ENCODE results near the gene INSYN2B.
"Not testable (repeated sequence)": the region's sequence is repeated elsewhere in the genome, so short reads cannot be mapped to it uniquely, and the experiment has no call there.

Gene INSYN2B

GRCh38 chr5:169970911-169971765, 9.2 kb downstream of the INSYN2B start:
- DNase-seq: no peak

DNA sequence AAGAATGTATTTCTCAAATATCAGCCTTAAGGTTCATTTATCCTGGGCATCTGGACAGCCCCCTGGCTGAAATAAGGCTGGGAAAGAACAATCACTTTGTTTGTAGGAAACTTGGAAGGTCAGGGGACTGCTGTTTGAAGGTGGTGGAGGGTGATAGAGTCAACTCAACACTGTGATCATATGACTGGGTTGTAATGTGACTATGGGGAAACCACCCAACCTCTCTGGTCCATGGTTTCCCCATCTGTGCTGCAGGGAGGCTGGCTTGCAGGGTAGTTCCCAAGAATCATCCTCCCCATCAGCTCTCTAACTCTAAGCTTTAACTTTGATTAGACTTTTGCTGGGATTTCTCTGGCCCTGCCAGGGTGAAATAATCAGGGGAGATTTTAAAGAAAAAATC, 10.0 kb downstream of the INSYN2B start:
- DNase-seq: no peak

- no peak for DNase-seq
These were observed 16.0 kb downstream of the INSYN2B start for GRCh38 chr5:169964246-169964645.

DNA sequence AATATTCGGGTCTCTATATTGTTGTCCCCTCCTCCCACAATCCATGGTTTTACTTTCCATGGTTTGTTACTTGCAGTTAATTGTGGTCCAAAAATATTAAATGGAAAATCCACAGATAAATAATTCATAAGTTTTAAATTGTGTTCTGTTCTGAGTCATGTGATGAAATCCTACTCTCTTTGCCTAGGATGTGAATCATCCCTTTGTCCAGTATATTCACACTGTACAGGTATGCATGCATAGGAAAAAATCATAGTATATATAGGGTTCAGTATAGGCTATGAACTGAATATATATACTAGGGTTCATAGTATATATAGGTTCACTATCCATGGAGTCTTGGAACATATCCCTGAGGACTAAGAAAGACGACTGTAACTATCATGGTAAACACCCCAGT, 19.6 kb downstream of the INSYN2B start:
- no peak for DNase-seq

- DNase-seq: no peak
These were observed 22.0 kb downstream of the INSYN2B start for GRCh38 chr5:169958278-169958677.

DNA sequence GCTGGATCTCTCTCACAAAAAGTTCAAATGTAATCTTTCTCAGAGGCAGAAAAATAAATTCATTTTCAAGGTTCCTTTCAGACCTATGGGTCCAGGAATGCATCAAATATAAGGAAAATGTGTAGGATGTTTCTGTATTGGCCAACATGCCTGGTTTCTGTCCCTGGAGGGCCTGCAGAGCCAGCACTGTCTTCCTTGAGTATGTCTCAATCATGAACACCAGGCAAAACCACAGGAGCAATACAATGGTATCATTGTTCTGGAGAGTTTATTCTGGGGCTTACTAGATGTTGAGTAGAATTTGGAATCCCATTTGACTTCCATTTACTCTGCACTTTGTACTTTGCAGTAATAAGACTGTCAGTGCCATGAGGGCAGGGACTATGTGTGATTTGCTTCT, 23.5 kb downstream of the INSYN2B start:
- DNase-seq: no peak

- no peak for DNase-seq
These were observed 24.2 kb downstream of the INSYN2B start for GRCh38 chr5:169956126-169956525.

- DNase-seq: no peak
These were observed 25.5 kb downstream of the INSYN2B start for GRCh38 chr5:169954786-169955185.

DNA sequence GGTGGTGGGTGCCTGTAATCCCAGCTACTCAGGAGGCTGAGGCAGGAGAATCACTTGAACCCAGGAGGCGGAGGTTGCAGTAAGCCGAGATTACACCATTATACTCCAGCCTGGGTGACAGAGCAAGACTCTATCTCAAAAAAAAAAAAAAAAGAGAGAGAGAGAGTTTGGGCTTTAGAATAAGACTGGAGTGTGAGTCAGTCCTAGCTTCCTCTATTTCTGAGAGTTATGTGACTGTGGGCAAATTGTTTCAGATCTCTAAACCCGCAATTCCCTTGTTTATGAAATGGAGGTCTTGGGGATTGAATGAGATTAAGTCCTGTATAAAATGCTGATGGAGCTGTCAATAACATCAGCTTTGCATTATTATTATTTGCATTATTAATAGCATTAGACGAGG, 27.1 kb downstream of the INSYN2B start:
- DNase-seq: not testable (repeated sequence)

DNA sequence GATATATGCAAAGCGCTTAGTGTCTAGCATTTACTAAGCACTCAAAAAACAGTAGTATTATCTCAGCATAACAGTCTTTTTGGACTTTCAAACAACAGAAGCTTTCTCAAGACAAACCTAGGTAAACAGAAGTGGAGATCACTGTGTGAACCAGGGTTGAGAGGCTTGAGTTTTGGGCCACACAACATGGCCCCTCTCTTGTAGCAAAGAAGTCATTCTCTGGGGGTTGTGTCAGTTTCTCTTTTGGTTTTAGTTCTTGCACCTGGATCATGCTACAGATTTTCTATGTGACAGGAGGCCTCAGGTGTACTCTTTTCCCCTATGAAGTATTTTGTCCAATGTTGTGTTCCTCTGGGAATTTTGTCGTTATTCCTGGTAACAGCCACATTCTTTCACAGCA, 30.0 kb downstream of the INSYN2B start:
- no peak for DNase-seq

- DNase-seq: no peak
These were observed 33.5 kb downstream of the INSYN2B start for GRCh38 chr5:169946743-169947295.

DNA sequence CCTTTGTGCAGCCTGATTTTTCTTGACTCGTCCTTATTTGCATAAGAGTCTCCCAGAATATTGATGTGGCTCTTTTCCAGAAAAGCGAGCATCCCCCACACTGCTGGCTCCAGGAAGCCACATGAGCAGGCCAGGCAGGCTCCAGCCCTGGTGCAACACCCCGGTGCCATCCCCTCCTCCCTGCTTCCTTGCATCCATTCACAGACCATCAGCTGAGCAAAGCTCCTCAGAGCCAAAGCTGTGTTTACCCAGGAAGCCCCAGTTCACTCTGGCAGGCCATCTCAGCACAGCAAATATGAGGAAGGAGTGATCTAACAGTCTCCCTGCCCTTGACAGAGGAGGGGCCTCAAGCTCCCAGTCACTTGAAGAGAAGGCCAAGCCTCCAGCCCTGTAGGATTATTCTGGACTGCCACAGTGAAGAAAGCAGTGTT, 34.4 kb downstream of the INSYN2B start:
- DNase-seq: no peak

DNA sequence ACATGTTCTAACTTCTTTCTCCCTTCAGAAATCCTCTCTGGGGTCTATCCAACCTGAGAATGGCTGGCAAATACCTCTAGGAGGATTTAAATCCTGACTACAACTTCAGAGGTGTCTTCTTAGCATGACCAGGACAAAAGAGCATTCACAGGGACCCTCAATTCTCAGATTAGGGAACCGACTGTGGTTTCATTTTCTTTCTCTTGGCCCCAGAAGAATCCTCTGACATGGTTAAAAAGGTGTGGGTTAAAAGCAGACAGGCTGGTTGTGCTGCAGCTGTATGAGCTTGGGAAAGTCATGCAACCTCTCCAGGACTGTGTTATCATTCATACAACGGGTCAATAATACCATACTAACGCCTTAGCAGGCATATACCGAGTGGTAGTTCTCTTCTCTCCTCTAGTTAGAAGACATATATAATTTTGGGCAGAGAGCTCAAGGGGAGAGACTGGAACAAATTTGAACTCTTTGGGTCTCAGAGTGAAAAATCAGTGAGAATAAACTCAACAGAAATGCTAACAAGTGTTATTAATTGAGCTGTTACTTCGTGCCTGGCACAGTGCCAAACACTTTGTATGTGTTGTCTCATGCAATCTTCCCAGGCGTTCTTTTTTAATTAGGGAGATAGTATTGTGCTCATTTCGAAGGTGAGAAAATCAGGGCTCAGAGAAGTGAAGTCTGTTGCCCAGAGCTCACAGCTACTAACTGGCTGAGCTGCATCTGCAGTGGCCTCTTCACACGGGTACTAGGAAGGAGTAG, 35.2 kb downstream of the INSYN2B start:
- no peak for DNase-seq

DNA sequence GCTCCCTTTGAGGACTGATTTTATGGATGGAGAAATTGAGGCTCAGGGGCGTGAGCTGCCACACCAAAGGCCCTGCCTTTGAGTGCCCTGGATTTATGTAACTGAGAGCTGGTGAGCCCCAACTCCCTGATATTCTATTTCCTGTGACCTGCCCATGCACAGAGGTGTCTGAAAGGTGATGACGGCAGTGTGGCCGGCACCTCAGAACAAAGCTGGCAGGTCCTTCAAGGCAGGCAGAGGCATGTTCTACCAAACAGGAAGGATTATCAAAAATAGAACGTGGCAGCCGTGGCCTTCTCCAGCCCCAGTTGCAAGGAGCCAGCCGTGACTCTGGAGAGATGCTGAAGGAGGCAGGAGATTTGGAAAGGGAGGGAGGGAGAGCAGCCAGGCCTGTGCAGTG, 36.2 kb downstream of the INSYN2B start:
- no peak for DNase-seq

DNA sequence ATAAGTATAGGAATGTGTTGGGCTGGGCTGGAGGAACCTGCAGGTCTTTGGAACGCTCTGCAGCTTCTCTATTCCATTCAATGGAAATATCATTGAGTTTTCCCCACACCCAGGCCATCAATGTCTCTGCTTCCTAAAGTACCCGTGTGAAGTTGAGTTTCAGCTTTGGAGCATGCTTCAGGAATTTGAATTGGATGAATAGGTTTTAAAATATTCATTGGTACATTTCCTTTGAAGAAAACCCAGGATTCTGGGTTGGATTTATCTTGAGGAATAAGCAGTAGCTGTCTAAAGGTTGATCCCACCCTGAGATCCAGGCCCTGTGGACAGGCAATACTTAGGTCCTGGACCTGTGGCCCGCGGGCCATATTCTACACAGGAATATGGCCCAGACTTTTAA, 37.3 kb downstream of the INSYN2B start:
- DNase-seq: no peak

DNA sequence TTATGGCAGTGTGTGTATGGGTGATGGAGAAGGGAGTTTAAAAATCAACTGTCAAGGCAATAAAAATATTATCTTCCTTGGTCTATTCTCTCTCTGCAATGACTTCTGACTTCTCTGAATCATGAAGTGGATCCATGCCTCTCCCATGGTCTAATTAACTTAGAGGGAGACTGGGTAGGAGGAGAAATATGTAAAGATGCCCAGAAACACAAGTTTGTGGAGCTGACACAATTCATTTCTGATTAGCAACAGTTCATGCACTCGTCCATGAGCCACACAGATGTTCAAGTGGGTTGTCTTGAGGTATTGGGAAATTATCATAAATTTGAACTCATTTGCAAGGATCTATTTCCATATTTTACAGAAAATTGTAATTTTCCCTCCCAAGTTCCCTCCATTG, 38.1 kb downstream of the INSYN2B start:
- DNase-seq: no peak

DNA sequence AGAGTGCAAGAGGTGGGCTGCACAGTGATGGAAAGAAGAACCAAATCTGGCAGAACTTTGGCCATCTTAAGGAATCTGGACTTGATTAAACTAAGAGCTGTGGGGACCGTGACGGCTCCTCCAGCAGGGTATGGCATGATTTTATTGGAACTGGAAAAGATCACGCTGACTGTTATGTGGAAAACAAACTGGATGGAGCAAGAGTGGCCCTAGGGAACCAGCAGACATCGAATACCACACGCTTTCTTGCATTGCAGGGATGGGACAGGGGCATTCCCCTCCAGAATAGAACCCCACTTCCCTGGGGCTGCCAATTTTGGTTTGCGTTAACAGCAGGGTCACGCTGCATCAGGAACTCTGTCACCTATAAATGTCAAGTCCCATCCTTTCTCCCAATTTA, 38.8 kb downstream of the INSYN2B start:
- no peak for DNase-seq

DNA sequence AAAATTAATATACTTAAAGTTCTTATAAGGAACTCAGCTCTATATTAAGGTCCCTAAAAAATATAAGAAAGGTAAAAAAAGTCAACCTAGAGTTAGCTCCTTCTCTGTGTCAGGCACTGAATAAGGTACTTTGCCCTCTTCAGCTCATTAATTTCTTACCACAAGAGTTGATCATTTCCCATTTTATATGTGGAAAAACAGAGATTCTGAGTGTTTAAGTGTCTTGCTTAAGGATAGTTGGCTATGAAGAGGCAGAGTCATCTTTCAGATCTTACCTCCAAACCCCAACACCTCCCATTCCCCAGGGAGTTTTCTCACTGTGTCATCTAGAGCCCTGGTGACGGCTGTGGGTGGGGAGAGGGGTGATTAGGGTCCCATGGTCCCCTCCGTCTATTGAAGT, 40.6 kb downstream of the INSYN2B start:
- no peak for DNase-seq

GRCh38 chr5:169938439-169938838, 41.9 kb downstream of the INSYN2B start:
- DNase-seq: no peak

DNA sequence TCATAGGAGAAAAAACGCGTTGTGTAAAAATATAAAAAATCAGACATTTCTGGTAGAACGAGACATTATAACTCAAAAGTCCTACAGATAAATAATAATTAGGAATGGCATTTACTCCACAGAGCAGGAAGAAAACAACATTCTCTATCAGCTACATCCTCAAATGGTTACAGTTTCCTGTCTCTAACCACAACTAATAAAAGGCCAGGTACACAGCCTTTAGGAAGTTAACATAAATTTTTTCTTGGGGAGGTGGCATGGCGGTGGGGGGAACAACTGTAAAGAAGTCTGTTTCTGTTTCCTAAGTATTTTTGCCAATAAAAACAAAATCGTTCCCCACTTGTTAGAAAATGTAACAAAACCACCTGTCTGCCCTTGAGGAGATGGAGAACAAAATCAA, 44.5 kb downstream of the INSYN2B start:
- DNase-seq: no peak

DNA sequence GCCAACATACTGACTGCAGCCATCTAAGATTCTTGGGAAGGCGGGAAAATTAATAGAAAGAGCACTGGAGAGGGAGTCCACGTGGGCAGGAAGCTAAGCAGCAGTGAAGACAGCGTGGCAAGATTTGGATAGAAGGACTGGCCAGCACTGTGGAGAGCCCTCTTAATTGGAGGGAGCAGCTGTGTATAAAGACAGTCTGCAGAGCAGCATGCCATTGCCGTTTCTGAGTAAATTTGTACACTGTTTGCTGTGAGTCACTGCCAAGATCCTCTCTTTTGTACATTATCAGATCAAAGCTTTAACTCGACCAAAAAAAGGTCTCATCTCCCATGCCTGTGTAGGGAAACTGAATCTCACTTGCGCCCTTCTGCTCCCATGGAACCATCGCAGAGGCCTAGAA, 45.3 kb downstream of the INSYN2B start:
- DNase-seq: no peak

DNA sequence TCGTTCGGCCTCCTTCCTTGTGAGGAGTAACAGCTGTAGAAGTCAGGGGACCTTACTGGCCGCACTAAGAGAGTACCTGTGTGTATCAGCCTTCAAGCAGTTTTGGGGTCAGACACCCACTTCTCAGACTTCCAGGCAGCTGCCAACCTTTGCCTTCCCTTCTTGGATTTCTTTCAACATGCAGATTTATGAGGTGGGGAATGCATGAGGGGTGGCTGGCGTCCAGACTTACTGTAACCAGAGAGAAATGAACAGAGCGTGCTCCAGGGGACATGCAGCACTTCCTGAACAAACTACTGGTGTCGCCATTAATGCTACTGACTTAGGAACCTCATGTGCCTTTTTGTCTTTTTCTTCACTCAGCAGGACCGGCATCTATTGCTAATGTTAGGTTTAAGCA, 46.7 kb downstream of the INSYN2B start:
- no peak for DNase-seq

DNA sequence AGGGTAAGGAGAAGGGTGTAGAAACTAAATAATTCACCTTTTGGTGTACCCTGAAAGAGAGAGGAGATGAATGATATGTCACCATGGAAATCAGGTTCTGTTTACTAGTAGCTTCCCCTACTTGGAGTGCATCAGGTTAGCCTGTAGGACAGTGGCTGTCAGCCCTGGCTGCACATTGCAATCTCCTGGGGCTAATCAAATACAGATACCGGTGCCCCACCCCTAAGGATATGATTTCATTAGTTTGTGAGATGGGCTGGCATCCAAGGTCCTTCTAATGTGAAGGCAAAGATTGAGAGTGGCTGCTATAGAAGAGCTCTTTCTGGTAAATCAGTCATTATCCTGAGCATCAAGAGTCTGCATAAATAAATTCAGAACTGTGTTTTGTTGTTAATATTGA, 47.2 kb downstream of the INSYN2B start:
- DNase-seq: no peak

GRCh38 chr5:169923988-169924387, 56.3 kb downstream of the INSYN2B start:
- DNase-seq: no peak

Measured in OCI-M1 (cell line).